MM.1S (cell line): Measurements from ENCODE around the gene L1CAM.

ENCODE experiments used
- CTCF ChIP-seq: fragments of 300-600 bp; sonication (generic); IDR thresholded peaks from 2 replicates; pipeline ENCODE4 v1.5.1; 2016; ENCODE audit warnings: antibody characterized with exemption, low read length, mixed read lengths
- EZH2 ChIP-seq: fragments of 300-600 bp; sonication (generic); optimal IDR thresholded peaks from 2 replicates; pipeline ENCODE3; 2017; ENCODE audit warnings: low read depth, mild to moderate bottlenecking, antibody characterized with exemption, low read length, mixed read lengths
- EZH2phosphoT487 ChIP-seq: fragments of 300-600 bp; sonication (generic); IDR thresholded peaks from 2 replicates; pipeline ENCODE4 v1.6.1; 2018; ENCODE audit warnings: antibody characterized with exemption, low read length

- TF ChIP-seq CTCF (no peak), EZH2 (no peak), EZH2phosphoT487 (no peak)
Measured at GRCh38 chrX:153889123-153889522, 3.1 kb upstream of the L1CAM start.
